SKM-1 (cell line): Measurements from ENCODE around the gene FGF23.
"Not testable (repeated sequence)": the region's sequence is repeated elsewhere in the genome, so short reads cannot be mapped to it uniquely, and the experiment has no call there.

Experiments used
- DNase-seq: peaks from one replicate; lab custom pipeline; 2025; ENCODE audit not compliant: unreplicated experiment; lab: John Stamatoyannopoulos, UW

Gene FGF23

GRCh38 chr12:4379405-4379804 is at the start of gene FGF23:
TSS of gene FGF23 (minus strand) at chr12:4379712. CDS start at chr12:4379582, 130 bp downstream.
- DNase-seq: no peak

- DNase-seq: no peak
Measured at GRCh38 chr12:4424422-4424821, 44.9 kb upstream of the FGF23 start.

GRCh38 chr12:4423528-4424195 is 44.1 kb upstream of the FGF23 start:
- no peak for DNase-seq

- no peak for DNase-seq
Measured at GRCh38 chr12:4422985-4423384, 43.5 kb upstream of the FGF23 start.

GRCh38 chr12:4421590-4422031 is 42.1 kb upstream of the FGF23 start:
- DNase-seq: peak; percentile 1

GRCh38 chr12:4420138-4420670 is 40.7 kb upstream of the FGF23 start:
- no peak for DNase-seq

GRCh38 chr12:4418913-4419312 is 39.4 kb upstream of the FGF23 start:
- no peak for DNase-seq

- no peak for DNase-seq
Measured at GRCh38 chr12:4417936-4418335, 38.4 kb upstream of the FGF23 start.

GRCh38 chr12:4417455-4417854 is 37.9 kb upstream of the FGF23 start:
- no peak for DNase-seq

- no peak for DNase-seq
Measured at GRCh38 chr12:4416276-4416675, 36.8 kb upstream of the FGF23 start.

- no peak for DNase-seq
Measured at GRCh38 chr12:4412465-4412864, 33.0 kb upstream of the FGF23 start.

GRCh38 chr12:4412056-4412455 is 32.5 kb upstream of the FGF23 start:
- DNase-seq: no peak

GRCh38 chr12:4407136-4407535 is 27.6 kb upstream of the FGF23 start:
- DNase-seq: no peak

GRCh38 chr12:4404877-4405637 is 25.5 kb upstream of the FGF23 start:
- not testable (repeated sequence) for DNase-seq

- no peak for DNase-seq
Measured at GRCh38 chr12:4402996-4403395, 23.5 kb upstream of the FGF23 start.

- no peak for DNase-seq
Measured at GRCh38 chr12:4401117-4401516, 21.6 kb upstream of the FGF23 start.

GRCh38 chr12:4395818-4396217 is 16.3 kb upstream of the FGF23 start:
- DNase-seq: no peak

GRCh38 chr12:4393211-4393610 is 13.7 kb upstream of the FGF23 start:
- DNase-seq: no peak

- no peak for DNase-seq
Measured at GRCh38 chr12:4392223-4392742, 12.8 kb upstream of the FGF23 start.

GRCh38 chr12:4388662-4389061 is 9.2 kb upstream of the FGF23 start:
- no peak for DNase-seq

- no peak for DNase-seq
Measured at GRCh38 chr12:4388032-4388431, 8.5 kb upstream of the FGF23 start.

- no peak for DNase-seq
Measured at GRCh38 chr12:4387607-4388006, 8.1 kb upstream of the FGF23 start.
